ENCODE measurements around the gene CREBL2.

CREBL2 gene

GRCh38 chr12:12669020-12669419 lies 57.3 kb downstream of the CREBL2 start:
- in situ Hi-C loops (cut with HindIII; ENCODE audit: low sequenced_read_pairs) = loop anchor here (25.0 kb wide), 1 partner anchor 282 kb away; no protein-coding TSS in a partner anchor

- in situ Hi-C loops (cut with HindIII; ENCODE audit: low sequenced_read_pairs) = loop anchor here (25.0 kb wide), 1 partner anchor 285 kb away; no protein-coding TSS in a partner anchor
Observed at GRCh38 chr12:12671850-12672660, 60.4 kb downstream of the CREBL2 start.

GRCh38 chr12:12673296-12673695 lies 61.6 kb downstream of the CREBL2 start:
- in situ Hi-C loops (cut with HindIII; ENCODE audit: low sequenced_read_pairs) = loop anchor here (25.0 kb wide), 1 partner anchor 286 kb away; no protein-coding TSS in a partner anchor

GRCh38 chr12:12676605-12677004 lies 64.9 kb downstream of the CREBL2 start:
- in situ Hi-C loops (cut with HindIII; ENCODE audit: low sequenced_read_pairs) = no loop called here

- in situ Hi-C loops (cut with HindIII; ENCODE audit: low sequenced_read_pairs) = no loop called here
Observed at GRCh38 chr12:12681061-12681765, 69.5 kb downstream of the CREBL2 start.

GRCh38 chr12:12682284-12682683 lies 70.6 kb downstream of the CREBL2 start:
- in situ Hi-C loops (cut with HindIII; ENCODE audit: low sequenced_read_pairs) = no loop called here

- in situ Hi-C loops (cut with HindIII; ENCODE audit: low sequenced_read_pairs) = no loop called here
Observed at GRCh38 chr12:12683136-12683697, 71.5 kb downstream of the CREBL2 start.

- in situ Hi-C loops (cut with HindIII; ENCODE audit: low sequenced_read_pairs) = no loop called here
Observed at GRCh38 chr12:12683725-12684124, 72.0 kb downstream of the CREBL2 start.

- in situ Hi-C loops (cut with HindIII; ENCODE audit: low sequenced_read_pairs) = no loop called here
Observed at GRCh38 chr12:12684375-12685106, 72.9 kb downstream of the CREBL2 start.

GRCh38 chr12:12685305-12685704 lies 73.6 kb downstream of the CREBL2 start:
- in situ Hi-C loops (cut with HindIII; ENCODE audit: low sequenced_read_pairs) = no loop called here

GRCh38 chr12:12686472-12686871 lies 74.8 kb downstream of the CREBL2 start:
- in situ Hi-C loops (cut with HindIII; ENCODE audit: low sequenced_read_pairs) = no loop called here

GRCh38 chr12:12686925-12687324 lies 75.2 kb downstream of the CREBL2 start:
- in situ Hi-C loops (cut with HindIII; ENCODE audit: low sequenced_read_pairs) = no loop called here

GRCh38 chr12:12689647-12690300 lies 78.1 kb downstream of the CREBL2 start:
- in situ Hi-C loops (cut with HindIII; ENCODE audit: low sequenced_read_pairs) = no loop called here

GRCh38 chr12:12691549-12691948 lies 79.9 kb downstream of the CREBL2 start:
- in situ Hi-C loops (cut with HindIII; ENCODE audit: low sequenced_read_pairs) = no loop called here

GRCh38 chr12:12693111-12693671 lies 81.5 kb downstream of the CREBL2 start:
- in situ Hi-C loops (cut with HindIII; ENCODE audit: low sequenced_read_pairs) = no loop called here
